Bronchial epithelial cell (primary cell): ENCODE results near the gene ZC2HC1B. TPM values are rescaled to one million over a fixed set of nuclear protein-coding genes. Genes with fewer than 3 reads are reported as not detected.
A peak's percentile ranks its signal among the peaks of the same experiment; 100 is the strongest.

Source experiments
- DNase-seq: peaks from one replicate; pipeline ENCODE4 v3.0.0-alpha.2; 2010; ENCODE audit warnings: low read depth
- FAIRE-seq: peaks from 2 replicates; lab custom pipeline; 2011; peaks lifted over from hg19 to GRCh38; lab: Jason Lieb, UNC
- H3K27me3 ChIP-seq: 2 replicates; pipeline ENCODE4 v1.5.1; 2011; ENCODE audit warnings: low read length; ENCODE audit not compliant: control insufficient read depth, insufficient read depth
- H3K36me3 ChIP-seq: 2 replicates; pipeline ENCODE4 v1.5.1; 2011; ENCODE audit warnings: low read length; ENCODE audit not compliant: control insufficient read depth, insufficient read depth
- H3K4me3 ChIP-seq: 2 replicates; pipeline ENCODE4 v1.5.1; 2011; ENCODE audit warnings: mild to moderate bottlenecking, low read depth, low read length, control low read depth
- CTCF ChIP-seq: IDR thresholded peaks from 2 replicates; pipeline ENCODE4 v1.5.1; 2011; ENCODE audit warnings: mild to moderate bottlenecking, moderate library complexity, low read length, control low read depth, inconsistent platforms; ENCODE audit not compliant: insufficient read depth, severe bottlenecking
- total RNA-seq: library from RNA; depleted of rRNA; stranded (reverse); fragments of >200 nt; gene quantifications from 2 replicates; pipeline ENCODE4 v1.2.1, GENCODE V29; 2014

ZC2HC1B gene
- total RNA-seq, 1 donor from 2014 or later: not detected

- no peak overlapping the region for H3K4me3 ChIP-seq
- FAIRE-seq: no peak
- no peaks in the 10 kb centered on the region for H3K27me3 ChIP-seq
- H3K36me3 ChIP-seq: no peaks in the 10 kb centered on the region
- no peak for DNase-seq
- TF ChIP-seq CTCF: no peak
Measured at GRCh38 chr6:143950875-143951274, 86.6 kb downstream of the ZC2HC1B start.

GRCh38 chr6:143952060-143952778 lies 87.9 kb downstream of the ZC2HC1B start:
- Histone ChIP-seq H3K4me3 (no peak overlapping the region), H3K36me3 (no peaks in the 10 kb centered on the region), H3K27me3 (no peaks in the 10 kb centered on the region)
- no peak for DNase-seq
- TF ChIP-seq CTCF: no peak
- no peak for FAIRE-seq

- TF ChIP-seq CTCF: no peak
- FAIRE-seq (no peak), DNase-seq (no peak)
- H3K36me3 ChIP-seq: no peaks in the 10 kb centered on the region
- H3K27me3 ChIP-seq: no peaks in the 10 kb centered on the region
- no peak overlapping the region for H3K4me3 ChIP-seq
Measured at GRCh38 chr6:143952947-143953701, 88.8 kb downstream of the ZC2HC1B start.

- FAIRE-seq (no peak), DNase-seq (no peak)
- Histone ChIP-seq H3K36me3 (no peaks in the 10 kb centered on the region), H3K4me3 (no peak overlapping the region), H3K27me3 (no peaks in the 10 kb centered on the region)
- no peak for TF ChIP-seq CTCF
Measured at GRCh38 chr6:143953922-143954321, 89.6 kb downstream of the ZC2HC1B start.

GRCh38 chr6:143955971-143956370 lies 91.7 kb downstream of the ZC2HC1B start:
- Histone ChIP-seq H3K36me3 (no peaks in the 10 kb centered on the region), H3K4me3 (no peak overlapping the region), H3K27me3 (no peaks in the 10 kb centered on the region)
- DNase-seq (peak; percentile 25), FAIRE-seq (no peak)
- no peak for TF ChIP-seq CTCF
